Esophagus mucosa (tissue), 1 donor: Measurements from ENCODE around the gene MCCC2. TPM values are rescaled to one million over a fixed set of nuclear protein-coding genes. Genes with fewer than 3 reads are reported as not detected.
"Not testable (repeated sequence)": the region's sequence is repeated elsewhere in the genome, so short reads cannot be mapped to it uniquely, and the experiment has no call there.

Source experiments
- ATAC-seq: fragments of 200-7000 bp; cut with Tn5 transposase; one replicate; pipeline ENCODE4 v1.9.1; 2020
- total RNA-seq: library from RNA; stranded (reverse); gene quantifications from one replicate; pipeline ENCODE4 v1.2.4, GENCODE V29; 2023
- donor health status: DM: yes; HTN: yes; CAD: no.

Gene MCCC2
- total RNA-seq, 1 donor from 2014 or later: 34.1 TPM

DNA sequence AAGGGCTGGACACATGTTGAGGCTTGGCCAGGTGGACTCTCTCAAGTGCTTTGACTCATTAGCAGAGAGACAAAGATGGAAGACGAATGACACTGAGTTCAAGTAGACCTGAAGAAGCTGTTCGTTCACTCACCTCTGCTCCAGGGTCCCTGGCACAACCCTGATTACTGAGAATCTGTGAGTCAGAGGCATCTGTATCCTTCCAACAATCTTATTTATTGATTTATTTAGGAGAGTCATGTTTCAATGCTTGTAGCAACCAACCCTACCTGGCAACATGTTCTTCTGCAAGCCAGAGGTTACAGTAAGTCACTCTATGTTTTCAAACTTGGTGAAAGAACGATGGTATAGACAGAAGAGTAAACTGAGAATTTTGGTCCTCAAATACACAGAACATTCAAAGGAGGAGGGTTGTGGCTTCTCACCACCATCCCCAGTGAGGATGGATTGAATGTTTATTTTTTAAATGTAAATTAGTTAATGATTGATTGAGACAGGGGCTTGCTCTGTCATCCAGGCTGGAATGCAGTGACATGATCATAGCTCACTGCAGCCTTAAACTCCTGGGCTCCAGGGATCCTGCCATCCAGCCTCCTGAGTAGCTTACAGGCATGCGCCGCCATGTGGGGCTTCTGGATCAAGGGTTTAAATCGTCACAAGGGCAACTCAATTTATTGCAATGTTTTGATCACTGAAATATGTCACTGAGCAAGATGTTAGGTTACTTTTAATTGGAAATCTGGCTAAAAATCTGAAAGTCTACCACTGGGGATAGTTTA lies 76.2 kb downstream of the MCCC2 start:
- no peak for ATAC-seq

DNA sequence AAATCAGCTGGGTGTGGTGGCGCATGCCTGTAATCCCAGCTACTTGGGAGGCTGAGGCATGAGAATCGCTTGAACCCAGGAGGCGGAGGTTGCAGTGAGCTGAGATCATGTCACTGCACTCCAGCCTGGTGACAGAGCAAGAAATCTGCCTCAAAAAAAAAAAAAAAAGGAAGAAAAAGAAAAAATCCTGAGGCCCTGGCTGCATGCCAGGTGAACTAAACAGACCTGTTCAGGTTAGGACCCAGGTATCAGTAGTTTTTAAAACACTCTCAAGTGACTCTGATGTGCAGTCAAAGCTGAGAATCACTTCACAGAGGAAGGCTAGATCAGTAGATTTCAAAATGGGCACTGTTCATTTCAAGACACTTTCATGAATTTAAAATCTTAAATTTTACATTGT lies 77.5 kb downstream of the MCCC2 start:
- ATAC-seq: not testable (repeated sequence)

DNA sequence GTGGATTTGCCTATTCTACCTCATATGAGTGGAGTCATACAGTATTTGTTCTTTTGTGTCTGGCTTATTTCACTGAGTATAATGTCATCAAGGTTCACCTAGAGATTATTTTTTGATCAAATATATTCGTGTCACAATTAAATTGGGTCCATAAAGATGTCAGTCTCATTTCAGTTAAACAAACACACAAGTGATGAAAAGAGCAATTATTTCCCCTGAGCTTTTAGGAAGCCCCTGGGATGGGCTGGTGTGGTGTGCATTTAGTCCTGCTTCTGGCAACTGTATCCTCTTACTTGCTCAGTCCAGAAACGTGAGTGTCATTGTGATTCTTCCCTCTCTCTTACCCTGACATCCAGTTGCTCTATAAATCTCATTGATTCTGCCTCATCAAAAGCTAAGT lies 79.2 kb downstream of the MCCC2 start:
- no peak for ATAC-seq

DNA sequence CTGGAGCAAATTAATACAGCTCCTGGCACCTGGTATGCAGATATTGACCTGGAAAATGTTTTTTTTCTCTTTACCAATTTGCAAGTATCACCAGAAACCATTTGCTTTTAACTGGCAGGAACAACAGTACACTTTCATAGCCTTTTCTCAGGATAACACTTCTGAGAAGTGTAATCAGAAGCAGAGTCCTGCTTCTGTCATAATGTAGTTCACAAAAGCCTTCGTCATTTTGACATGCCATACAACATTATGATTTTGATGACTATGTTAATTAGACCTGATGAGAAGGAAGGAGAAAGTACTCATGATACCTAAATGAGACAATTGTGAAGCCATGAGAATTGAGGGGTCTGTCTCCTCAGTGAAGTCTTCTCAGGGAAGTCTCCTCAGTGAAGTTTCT lies 90.8 kb downstream of the MCCC2 start:
- ATAC-seq: no peak

DNA sequence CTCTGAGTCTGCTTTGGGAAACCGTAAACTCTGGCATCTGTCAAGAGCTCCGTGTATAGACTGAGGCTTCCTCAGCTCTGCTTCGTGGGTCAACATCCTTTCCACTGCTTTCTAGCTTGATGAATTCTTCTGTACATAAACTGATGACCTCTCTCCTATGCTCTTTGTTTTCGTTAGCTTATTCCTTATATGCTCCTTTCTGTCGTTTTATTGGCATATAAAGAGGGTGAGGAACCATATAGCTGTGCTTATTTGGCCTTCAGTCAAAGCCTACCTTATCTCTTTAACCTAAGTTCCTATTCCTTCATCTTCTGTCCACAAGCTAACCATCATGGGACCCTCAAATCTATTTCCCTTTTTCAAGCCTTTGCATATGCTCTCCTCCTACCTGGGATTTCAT lies 92.6 kb downstream of the MCCC2 start:
- no peak for ATAC-seq

DNA sequence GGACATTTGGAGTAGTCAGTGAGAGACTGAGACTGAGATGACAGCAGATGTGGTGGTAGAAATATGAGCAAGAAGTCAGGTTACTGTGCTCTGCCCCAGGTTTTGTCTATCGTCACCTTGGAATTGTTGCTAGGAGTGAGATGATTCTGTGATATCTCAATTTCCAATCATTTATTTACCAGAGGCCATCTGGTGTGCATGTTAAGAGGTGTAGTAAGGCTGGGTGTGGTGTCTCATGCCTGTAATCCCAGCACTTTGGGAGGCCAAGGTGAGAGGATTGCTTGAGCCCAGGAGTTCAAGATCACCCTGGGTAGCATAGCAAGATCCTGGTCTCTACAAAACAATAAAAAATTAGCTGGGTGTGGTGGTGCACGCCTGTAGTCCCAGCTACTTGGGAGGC lies 93.4 kb downstream of the MCCC2 start:
- ATAC-seq: no peak

DNA sequence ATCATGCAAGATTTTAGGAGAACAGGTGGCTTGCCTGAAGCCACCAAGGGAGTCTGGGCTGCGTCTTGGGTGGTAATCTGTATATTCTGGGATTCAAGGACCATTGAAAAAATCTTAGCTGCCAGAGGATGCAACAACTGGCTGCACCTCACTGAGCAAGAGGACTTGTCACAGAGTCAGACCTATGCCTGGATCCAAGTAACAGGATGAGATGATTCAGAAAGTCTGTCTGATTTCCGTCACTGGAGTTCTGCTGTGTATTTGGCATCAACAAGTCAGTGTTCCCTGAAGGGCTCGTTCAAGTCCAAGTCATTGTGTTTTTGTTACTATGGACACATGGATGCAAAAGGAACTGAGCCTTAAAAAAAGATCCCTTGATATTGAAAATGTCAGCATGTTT lies 94.2 kb downstream of the MCCC2 start:
- ATAC-seq: peak; percentile 31

DNA sequence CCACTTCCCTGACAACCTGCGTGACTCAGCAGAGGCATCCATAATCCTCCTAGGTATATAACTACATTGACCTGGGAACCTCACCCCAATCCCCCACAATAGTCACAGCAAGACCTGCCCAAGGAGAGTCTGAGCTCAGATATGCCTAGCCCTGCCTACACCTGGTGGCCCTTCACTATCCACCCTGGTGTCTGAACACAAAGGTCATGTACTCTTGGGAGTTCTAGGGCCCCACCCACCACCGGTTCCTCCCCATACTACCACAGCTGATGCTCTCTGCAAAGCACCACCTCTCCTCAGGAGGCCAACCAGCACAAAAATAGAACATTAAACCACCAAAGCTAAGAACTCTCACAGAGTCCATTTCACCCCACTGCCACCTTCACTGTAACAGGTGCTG lies 97.2 kb downstream of the MCCC2 start:
- no peak for ATAC-seq

DNA sequence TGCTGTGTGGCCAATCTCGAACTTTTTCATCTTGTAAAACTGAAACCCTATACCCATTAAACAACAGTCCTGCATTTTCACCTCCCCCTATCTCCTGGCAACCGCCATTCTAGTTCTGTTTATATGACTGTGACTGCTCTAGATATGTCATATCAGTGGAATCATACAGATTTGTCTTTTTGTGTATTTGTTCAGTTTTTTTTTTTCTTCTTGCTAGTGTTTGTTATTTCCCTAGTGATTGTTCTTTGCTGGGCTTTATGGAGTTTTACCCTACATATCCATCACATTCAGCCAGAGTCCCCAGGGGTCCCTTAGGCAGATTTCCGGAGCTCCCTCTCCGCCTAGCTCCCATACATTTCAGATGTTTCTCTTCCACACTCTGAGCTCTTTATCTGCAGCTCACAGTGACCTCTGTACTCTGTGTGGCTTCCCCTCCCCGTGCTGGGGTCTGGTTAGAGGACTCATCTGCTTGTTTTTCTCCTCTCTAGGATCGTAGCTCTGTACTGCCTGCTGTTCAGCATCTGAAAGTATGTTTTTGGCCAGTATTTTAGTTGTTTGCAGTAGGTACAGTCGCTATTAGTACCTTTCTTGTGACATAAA lies 106.8 kb downstream of the MCCC2 start:
- no peak for ATAC-seq

DNA sequence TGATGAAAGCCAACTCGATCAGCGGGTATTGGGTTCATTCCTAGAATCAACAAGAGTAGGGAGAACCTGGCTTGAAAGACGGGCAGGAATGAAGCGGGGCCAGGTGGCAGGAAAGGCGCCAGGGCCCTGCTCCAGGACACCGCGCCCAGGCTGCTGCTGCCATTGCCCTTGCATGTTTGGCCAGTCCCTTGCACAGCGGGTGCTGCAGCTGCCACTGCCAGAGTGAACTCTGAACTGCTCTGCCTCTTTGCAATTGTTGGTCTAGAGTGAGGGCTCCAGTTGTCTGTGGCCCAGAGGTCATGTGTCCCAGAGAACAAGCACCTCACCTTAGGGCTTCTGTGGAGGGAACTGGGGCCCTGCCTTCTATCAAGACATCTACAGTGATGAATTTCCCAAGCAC lies 107.9 kb downstream of the MCCC2 start:
- no peak for ATAC-seq

DNA sequence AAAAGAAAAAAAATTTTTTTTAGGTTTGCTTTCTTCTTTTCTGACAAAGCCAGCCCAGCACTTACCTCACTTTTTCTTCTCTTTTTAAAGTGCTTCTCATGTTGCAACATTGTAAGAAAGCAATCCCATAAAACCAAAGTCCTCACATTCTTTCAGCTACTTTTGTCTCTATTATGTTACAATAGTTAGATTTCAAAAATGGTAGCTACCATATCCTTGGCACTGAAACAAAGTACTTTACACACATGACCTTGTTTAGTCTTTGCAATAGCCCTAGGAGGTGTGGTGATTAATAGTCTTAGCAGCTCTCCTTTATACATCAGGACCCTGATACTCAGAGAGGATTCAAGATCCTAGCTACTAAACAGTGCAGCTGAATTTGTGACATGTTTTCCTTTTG lies 108.5 kb downstream of the MCCC2 start:
- ATAC-seq: no peak

DNA sequence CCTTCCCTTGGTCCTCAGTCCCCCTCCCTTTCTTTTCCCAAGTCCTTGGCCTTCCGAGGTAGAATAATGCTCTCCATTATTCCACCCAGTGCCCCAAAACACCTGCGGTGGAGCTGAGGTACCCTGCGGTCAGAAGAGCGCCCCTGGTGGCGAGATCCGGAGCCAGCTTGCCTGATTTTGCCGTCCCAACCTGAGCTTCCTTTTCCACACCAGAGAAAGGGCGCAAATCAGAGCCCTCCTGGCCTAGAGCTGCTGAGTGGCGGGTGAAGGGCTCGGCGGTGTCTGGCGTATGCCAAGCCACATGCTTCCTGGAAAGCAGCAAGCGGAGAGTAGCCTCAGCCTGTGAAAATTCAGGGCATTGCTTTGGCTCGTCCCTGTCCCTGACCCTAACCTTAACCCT lies 110.8 kb downstream of the MCCC2 start:
- ATAC-seq: no peak

DNA sequence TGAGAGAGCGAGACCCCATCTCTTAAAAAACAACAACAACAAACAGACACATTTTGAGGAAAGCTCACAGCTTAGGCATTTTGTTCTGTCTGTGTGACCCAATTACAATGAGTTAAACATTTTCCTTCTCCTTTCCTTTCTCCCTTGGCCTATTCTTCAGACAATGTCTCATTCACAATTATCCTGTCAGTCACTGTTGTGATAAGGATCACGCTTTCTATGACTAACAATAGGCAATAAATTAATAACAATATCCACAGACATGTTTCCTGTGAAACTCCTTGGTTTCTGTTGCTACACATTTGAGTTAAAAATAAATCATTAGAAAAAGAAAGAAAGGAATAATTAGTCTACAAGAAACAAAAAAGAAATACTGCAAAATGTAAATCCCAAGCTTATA lies 112.1 kb downstream of the MCCC2 start:
- ATAC-seq: no peak

DNA sequence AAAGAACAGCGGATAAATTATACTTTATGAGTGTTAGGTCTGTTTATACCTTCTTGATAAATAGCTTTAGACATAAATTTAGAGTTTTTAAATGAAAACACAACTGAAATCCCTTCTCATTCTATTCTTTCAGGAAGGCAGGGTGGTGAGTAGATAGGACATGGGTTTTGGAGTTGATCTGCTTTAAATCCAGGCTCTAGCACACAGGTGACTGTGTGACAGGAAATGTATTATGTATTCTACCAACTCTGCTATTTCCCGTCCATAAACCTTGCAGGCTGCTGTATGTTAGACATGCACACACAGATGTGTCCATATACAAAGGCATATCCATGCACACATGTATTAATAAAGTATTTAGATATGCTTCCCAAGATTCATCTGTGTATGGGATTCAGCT lies 112.6 kb downstream of the MCCC2 start:
- no peak for ATAC-seq

DNA sequence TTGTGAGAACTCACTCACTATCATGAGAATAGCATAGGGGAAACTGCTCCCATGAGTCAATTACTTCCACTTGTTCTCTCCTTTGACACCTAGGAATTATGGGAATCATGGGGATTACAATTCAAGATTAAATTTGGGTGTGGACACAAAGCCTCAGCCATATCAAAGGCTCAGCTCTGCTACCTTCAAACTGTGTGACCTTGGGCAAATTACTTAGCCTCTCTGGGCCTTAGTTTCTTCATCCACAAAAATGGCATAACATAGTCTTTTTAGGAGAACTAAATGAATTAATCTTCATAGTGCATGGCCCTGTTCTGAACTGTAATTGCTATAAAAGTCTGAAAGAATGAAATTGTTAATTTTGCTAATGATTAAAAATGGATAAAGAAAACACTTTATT lies 113.7 kb downstream of the MCCC2 start:
- no peak for ATAC-seq

DNA sequence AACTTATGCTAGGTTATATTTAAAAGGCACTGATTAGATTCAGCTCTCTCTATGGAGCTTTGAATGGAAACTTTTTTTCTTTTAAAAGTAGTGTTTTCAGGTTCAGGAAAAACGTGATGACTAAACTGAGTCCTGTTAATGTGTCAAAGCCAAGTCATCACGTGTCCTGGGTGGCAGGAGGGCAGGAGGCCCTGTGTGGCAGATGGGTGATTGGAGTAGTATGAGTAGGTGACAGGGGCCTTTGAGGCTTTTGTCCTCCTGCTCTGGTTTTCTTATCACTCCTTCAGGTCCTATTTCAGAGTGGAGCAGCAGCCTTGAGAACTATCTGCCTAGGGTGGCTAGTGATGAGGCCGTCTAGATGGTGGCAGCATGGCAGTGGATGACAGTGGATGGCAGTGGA lies 114.3 kb downstream of the MCCC2 start:
- no peak for ATAC-seq

DNA sequence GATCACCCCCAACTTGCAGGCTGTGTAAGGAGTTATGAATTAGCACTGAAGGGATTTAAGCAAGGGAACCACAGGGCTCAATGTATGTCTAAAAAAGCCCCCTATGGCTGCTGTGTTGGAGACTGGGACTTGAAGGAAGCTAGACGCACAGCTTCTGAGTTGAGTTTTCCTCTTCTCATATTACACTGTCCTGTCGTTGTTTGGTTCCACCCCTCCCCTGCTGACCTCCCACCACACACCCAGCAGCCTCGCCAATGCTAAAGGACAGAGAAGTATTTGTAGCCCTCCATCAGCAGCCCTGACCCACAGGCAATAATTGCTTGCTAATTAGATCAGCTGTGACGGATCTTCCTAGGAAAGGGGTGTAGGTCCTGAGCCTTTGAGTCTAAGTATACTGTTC lies 116.8 kb downstream of the MCCC2 start:
- ATAC-seq: no peak

DNA sequence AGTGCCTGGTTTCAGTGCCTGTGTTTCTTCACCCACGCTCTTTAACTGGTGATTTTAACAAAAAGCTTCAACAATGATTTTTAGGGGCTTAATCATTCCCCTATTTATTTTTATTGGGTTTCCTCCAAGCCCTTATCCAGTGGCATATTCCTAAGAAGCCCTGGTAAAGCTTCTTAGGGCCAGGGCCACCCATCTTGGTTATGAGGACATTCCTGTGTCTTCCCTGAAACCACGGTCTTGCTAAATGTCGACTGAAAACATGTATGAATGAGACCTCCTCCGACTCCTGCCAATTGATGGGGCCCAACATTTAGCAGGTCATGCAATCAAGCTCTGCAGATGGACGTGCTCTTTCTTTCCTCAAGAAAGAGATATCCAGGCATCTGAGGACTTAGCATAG lies 118.3 kb downstream of the MCCC2 start:
- ATAC-seq: no peak

DNA sequence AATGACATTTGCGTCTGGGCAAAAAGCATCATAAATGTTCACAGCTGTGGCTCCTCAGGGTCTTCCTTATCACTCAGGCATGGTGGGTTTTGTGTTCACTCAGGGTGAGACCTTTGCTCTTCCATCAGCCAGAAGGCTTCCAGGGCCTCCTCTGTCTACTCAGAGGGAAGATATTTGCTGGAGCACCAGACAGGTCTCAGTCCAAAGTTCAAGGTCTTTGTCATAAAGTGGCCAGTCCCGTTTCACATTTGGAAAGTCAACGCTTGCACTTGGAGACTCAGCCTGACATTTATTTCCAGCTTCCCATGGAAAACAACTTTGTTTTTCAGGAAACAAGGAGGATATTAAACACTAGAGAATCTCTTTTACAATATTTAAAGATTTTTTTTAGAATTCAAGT lies 119.8 kb downstream of the MCCC2 start:
- no peak for ATAC-seq

Other genes with a start within 250 kb of the MCCC2 start
- 14.1 TPM for gene BDP1, start 131.7 kb upstream of the MCCC2 start, total RNA-seq
- gene CARTPT, start 131.9 kb downstream of the MCCC2 start, total RNA-seq: not detected